Measurements from ENCODE around the gene KCNK15. TPM values are rescaled to one million over a fixed set of nuclear protein-coding genes. Genes with fewer than 3 reads are reported as not detected.
"Not testable (repeated sequence)": the region's sequence is repeated elsewhere in the genome, so short reads cannot be mapped to it uniquely, and the experiment has no call there.

Gene KCNK15
- total RNA-seq, 2 donors from 2014 or later: 0.09 to 0.37 TPM

DNA sequence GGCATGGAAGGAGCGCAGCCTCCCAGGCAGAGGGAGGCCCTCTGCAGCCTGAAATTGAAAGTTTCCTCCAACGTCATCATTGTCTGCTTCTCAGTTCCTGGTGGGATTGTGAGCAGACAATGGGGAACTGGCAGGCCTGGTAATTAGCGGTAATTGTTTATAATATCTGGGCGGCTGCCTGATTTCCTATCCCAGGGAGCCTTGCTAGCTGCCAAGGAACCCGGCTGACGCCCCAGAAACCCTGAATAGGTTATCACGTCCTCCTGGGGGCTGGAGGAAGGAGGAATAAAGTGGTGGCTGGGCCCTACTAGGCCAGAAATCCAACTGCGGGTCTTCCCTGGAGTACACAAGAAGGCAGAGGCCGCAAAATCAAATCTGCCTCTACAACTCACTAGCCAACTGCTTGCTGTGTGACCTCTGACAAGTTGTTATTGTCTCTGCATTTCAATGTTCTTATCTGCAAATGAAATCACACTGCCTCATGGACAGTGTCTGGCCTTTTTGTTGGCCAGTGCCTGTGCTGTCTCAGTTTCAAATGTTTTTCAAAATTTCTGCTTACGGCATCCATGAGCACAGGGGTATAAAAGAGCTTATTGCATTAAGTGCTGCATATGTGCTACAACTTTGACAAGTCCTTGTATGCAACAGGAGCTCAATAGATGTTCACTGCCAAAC is 16.9 kb downstream of the KCNK15 start:
- Mint-ChIP-seq H3K36me3 (no peaks in the 10 kb centered on the region), H3K27ac (no peak overlapping the region), H3K9me3 (no peaks in the 10 kb centered on the region)
- ATAC-seq (no peak), DNase-seq (ENCODE audit: low spot score in 2 of 2) (no peak)

DNA sequence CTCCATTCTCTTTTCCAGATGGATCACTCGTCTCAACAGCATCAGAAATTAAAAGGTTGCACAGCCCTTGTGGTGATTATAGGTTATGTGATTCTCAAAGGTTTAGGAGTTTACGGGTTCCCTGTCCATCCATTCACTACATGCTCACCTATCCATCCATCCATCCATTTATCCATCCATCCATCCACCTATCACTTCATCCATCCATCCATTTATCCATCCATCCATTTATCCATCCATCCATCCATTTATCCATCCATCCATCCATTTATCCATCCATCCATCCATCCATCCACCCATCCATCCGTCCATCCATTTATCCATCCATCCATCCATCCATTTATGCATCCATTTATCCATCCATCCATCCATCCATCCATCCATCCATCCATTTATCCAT is 18.1 kb downstream of the KCNK15 start:
- H3K36me3 Mint-ChIP-seq; DNase-seq (ENCODE audit: low spot score in 2 of 2); H3K27ac Mint-ChIP-seq; H3K9me3 Mint-ChIP-seq; ATAC-seq: not testable (repeated sequence)

DNA sequence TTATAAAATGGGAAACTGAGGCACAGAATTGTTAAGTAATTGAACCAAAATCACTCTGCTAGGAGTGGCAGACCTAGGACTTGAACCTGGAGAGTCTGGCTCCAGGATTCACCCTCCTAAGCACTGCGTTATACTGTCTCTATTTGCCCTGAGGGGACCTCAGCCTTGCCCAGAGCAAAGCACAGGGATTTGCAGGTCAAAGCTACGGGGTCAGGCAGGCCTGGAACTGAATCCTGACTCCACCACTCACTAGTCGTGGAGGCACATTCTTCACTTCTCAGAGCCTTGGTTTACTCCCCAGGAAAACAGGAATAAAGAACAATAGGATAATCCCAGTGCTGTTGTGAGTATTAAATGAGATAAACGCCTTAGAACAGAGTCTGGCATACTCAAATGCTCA is 19.4 kb downstream of the KCNK15 start:
- no peak overlapping the region for H3K27ac Mint-ChIP-seq
- DNase-seq (ENCODE audit: low spot score in 2 of 2) (no peak), ATAC-seq (no peak)
- no peaks in the 10 kb centered on the region for H3K36me3 Mint-ChIP-seq
- no peaks in the 10 kb centered on the region for H3K9me3 Mint-ChIP-seq

DNA sequence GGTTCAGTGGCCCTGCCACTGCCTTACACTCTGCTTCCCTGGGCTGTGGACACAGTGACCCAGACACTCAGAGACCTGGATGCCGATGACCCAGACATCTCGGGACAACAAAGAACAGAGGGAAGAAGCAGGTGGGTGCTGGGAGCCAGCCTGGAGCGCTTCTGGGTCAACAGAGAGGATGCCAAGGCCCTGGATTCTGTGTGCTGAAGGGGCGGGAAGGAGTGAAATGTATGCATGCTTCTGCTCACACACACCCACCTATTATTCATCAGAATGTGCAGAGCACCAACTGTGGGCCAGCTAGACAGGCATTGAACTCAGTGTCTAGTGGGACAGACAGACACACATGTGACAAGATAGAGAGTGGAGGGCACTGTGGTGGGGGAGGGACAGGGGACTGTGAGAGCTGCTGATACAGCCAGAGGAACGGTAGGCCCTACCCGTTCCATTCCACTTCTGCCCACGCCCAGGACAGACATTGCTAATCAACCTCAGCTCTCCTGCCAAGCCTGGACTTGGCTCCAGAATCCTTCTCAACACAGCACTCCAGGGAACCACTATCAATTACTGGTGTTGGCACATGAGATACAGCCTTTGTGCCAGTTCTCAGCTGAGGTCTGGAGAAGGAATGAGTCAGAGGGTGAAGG is 20.2 kb downstream of the KCNK15 start:
- Mint-ChIP-seq H3K9me3 (no peaks in the 10 kb centered on the region), H3K27ac (peak overlapping the region in 1 of 2 donors; percentile 15), H3K36me3 (no peaks in the 10 kb centered on the region)
- ATAC-seq (no peak), DNase-seq (ENCODE audit: low spot score in 2 of 2) (no peak)

DNA sequence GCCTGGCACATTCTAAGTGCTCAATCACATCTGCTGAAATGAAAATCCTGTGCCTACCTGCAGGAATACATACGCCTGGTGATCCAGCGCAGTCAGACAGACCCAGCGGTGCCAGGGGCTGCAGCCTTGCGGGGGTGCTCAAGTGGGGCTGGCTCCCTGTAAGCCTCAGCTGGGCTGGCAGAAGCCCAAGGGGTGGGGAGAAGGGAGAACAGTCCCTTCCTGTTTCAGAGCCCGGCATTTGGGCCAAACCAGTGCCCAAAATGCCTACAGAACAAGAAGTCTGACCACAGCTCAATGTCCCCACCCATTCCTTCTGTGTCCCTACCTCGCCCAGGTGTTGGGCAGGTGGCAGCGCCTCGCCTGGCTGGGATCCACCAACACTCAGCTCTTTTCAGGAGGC is 22.6 kb downstream of the KCNK15 start:
- no peak for ATAC-seq
- H3K9me3 Mint-ChIP-seq: no peaks in the 10 kb centered on the region
- no peaks in the 10 kb centered on the region for H3K36me3 Mint-ChIP-seq
- no peak for DNase-seq (ENCODE audit: low spot score in 2 of 2)
- no peak overlapping the region for H3K27ac Mint-ChIP-seq

DNA sequence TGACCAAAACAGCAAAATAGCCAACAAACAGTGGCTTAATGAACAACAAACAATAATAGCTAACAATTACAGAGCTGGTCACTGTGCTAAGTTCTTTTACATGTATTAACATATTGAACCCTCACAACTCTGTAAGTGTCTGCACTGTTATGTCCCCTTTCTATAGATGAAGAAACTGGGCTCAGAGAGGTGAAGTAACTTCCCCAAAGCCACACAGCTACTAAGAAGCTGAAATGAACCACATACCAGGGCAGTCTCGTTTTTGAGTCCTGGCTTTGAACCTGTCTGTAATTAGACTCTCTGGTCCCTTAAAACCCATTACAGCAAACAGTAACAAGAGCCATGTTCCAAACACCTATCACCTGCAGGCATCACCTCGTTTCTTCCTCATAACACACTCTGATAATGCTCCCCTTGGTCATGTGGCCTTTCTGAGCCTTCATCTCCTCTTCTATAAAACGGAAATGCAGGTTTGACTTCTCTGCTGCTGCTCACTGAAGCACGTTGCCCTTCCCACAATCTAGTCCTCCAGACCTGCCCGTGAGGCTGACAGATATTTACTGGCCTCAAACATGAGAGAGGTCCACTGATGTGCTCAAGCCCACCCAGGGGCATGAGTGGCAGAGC is 23.3 kb downstream of the KCNK15 start:
- Mint-ChIP-seq H3K36me3 (no peaks in the 10 kb centered on the region), H3K27ac (no peak overlapping the region), H3K9me3 (no peaks in the 10 kb centered on the region)
- ATAC-seq (no peak), DNase-seq (ENCODE audit: low spot score in 2 of 2) (no peak)

DNA sequence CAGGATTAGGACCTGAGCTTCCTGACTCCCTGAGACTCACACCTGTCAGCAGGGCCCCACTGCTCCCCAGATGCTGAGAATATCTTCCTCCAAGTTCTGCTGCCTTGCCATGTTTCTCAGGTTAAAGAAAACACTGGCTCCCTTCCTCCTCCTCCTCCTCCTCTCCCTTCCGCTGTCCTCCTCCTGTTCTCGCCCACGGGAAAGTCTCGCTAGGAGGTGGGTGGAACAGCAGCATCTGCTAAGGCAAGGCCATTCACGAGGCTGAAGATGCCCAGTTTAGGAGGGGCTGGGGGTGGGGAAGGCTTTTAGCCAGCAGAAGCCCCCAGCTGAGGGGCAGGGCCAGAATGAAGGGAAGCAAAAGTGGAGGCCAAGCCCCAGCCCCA is 23.8 kb downstream of the KCNK15 start:
- ATAC-seq: no peak
- Mint-ChIP-seq H3K27ac (no peak overlapping the region), H3K36me3 (no peaks in the 10 kb centered on the region)

DNA sequence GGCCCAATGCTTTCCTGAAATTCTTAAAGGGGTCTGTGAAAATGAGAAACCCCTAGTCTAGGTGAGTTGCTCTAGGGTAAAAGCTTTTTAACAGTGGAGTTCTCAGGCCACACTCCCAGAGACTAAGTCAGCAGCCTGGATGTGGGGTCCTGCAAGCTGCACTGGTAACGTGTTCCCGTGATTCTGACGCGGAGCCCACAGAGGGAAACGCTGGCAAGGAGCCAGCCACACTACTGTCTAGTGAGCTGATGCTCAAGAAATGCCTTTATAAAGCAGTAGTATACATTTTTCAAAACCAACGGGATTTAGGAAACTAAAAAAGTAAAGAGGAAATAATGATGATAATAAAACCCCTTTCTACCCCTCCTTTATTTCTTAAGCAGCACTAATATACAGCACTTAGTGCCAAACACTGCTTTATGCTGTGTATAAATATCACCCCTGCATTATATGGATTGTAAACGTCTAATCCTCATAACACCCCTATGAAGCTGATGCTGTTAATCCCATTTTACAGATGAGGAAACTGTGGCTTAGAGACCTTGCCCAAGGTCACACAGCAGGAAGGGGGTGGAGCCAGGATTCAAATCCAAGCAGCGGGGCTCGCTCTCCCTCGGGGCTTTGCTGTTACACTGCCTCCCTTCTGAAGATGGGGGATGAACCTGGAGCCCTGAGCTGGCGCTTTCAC is 25.0 kb downstream of the KCNK15 start:
- Mint-ChIP-seq H3K9me3 (no peaks in the 10 kb centered on the region), H3K27ac (no peak overlapping the region), H3K36me3 (no peaks in the 10 kb centered on the region)
- ATAC-seq (no peak), DNase-seq (ENCODE audit: low spot score in 2 of 2) (no peak)

More for the DNA sequence above, 23.8 kb downstream of the KCNK15 start:
- no peaks in the 10 kb centered on the region for H3K9me3 Mint-ChIP-seq
- no peak for DNase-seq (ENCODE audit: low spot score in 2 of 2)

DNA sequence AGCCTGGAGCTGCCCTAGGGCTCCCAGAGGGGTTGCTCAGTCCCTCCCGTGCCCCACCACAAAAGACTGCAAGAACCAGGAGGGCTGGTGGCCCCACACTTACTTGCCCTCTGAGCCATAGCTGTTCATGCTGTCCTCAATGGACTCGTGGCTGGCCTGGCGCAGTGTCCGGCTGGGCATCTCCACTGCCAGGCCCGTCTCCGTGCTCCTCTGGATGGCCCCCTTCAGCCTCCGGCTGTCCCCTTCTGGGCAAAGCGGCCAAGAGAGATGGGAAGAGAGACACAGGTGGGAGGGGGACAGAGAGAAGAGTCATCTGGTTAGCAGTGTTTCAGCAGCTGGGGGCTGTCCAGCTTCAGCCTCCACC is 25.5 kb downstream of the KCNK15 start:
- ATAC-seq (no peak), DNase-seq (ENCODE audit: low spot score in 2 of 2) (no peak)
- Mint-ChIP-seq H3K9me3 (no peaks in the 10 kb centered on the region), H3K36me3 (no peaks in the 10 kb centered on the region), H3K27ac (no peak overlapping the region)

DNA sequence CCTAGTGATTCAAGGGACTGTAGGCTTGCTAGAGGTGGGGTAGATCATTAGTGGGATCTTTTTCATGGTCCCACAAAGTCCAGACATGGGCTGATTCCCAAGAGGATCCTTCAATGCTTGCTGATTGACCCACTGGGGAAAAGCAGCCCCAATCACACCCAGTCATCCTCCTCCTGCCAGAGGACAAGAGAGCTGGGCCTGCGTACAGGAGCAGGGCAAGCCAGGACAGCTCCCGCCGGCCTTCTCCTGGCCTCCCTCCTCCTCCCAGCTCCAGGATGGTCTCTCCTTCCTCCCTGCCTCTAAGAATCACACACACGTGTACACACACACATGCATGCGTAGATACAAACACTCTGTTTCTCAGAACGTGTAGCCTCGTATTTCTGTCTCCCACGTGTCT is 27.0 kb downstream of the KCNK15 start:
- ATAC-seq: no peak
- no peaks in the 10 kb centered on the region for H3K36me3 Mint-ChIP-seq
- no peak for DNase-seq (ENCODE audit: low spot score in 2 of 2)
- no peak overlapping the region for H3K27ac Mint-ChIP-seq
- H3K9me3 Mint-ChIP-seq: no peaks in the 10 kb centered on the region

DNA sequence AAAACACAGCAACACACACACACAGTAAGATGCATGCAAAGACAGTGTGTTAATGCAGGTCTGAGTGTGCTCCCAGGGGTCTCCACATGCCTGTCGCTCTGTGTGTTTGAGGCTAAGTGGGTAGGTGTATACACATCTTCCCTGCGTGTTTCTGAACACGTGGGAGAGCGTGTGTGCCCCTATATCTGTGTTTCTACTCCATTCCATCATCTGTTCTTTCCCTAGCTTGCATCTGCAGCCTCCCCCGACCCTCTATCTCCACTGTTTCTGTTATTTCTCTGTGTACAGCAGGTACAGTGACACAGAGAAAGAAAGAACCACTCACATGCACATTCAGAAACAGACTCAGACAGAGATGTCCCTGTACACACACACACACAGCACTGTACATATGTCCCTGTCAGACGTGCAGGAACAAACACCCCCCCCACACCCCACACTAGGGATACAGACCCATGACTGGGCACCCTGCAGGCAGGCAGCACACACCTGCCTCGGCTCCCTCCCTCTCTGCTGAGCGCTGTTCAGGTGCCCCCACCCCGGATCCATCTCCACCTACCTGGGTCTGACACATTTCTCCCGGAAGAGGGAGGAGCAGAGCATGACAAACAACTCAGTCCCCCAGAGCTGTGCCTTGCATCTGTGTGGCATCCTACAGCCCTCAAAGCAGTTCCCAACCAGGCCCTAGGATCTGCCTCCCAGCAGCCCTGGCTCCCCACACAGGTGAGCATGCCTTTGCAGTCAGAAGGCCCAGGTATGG is 27.6 kb downstream of the KCNK15 start:
- no peaks in the 10 kb centered on the region for H3K9me3 Mint-ChIP-seq
- DNase-seq (ENCODE audit: low spot score in 2 of 2) (no peak), ATAC-seq (no peak)
- H3K27ac Mint-ChIP-seq: no peak overlapping the region
- H3K36me3 Mint-ChIP-seq: no peaks in the 10 kb centered on the region

DNA sequence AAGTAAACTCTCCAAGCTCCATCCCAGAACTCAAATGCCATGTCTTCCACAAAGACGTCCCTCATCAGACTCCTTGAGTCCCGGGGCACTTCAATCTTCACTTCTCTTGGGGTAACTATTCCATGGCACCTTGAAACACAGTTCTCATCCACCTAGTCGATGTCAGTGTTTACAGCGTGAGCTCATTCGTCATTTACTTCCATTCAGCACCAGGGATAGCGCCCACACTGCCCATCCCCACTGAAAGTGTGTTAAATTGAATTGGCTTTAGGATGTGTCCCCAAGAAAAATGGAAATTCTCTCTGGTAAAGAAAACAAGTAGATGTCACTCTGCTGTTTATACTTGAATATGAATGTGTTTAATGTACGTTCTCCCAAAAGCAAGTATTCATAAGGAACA is 31.3 kb downstream of the KCNK15 start:
- DNase-seq (ENCODE audit: low spot score in 2 of 2) (no peak), ATAC-seq (no peak)
- H3K36me3 Mint-ChIP-seq: no peaks in the 10 kb centered on the region
- H3K27ac Mint-ChIP-seq: no peak overlapping the region
- H3K9me3 Mint-ChIP-seq: peaks cover 3 to 4% of the 10 kb centered on the region in 2 donors

DNA sequence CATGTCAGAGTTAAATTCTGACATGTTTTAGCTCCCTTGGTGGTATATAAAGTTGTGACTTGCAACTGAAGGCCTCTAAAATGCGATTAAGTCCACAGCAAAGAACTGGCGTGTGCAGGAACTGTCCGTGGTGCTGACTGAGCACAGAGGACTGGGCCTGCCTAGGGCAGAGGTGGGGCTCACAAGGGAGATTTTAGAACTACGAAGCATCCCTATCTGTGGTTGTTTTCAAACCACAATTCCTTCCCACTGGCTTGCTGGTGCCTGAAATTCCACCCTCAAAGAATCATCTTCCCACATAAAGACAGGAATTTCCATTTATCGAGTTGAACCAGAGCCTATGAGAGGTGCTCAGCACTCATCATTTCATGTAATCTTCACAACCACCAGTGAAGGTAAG is 34.6 kb downstream of the KCNK15 start:
- Mint-ChIP-seq H3K36me3 (no peaks in the 10 kb centered on the region), H3K9me3 (peaks cover 3 to 4% of the 10 kb centered on the region in 2 donors), H3K27ac (no peak overlapping the region)
- DNase-seq (ENCODE audit: low spot score in 2 of 2) (peak in 1 of 2 donors; percentile 53), ATAC-seq (no peak)

DNA sequence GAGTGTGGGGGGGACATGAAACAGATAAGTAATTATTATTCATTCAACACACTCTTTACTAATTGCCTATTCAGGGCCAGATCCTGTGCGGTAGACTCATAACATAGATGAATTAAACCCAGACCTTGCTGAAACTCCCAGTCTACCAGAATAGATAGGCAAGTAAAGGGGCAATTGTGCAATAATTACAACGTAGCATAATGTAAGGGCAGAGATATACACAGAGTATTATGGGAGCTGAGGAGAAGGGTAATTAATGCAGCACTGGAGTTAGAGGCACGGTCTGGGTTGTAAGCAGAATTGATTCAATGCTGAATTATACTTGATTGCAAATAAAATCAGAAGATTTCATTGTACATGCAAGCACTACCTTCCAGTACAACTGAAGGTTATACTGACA is 35.5 kb downstream of the KCNK15 start:
- peaks cover 3 to 4% of the 10 kb centered on the region in 2 donors for H3K9me3 Mint-ChIP-seq
- ATAC-seq (no peak), DNase-seq (ENCODE audit: low spot score in 2 of 2) (no peak)
- no peaks in the 10 kb centered on the region for H3K36me3 Mint-ChIP-seq
- H3K27ac Mint-ChIP-seq: no peak overlapping the region

DNA sequence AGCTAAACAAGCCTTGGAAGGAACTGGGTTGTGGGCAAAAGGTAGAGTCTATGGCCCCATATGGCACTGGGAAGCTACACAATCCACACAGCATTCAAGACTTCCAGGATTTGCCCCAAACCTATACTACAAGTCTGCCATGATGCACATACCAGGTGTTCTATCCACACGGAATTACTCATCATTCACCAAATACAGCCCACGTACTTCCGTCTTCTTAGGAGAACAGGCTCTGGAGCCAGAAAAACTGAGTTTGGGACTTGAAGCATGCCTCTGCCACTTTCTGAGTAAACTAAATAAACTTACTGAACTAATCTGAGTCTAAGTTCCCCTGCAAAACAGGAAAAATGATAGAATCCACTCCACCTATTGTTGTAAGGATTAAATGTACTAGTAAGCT is 36.1 kb downstream of the KCNK15 start:
- no peak for ATAC-seq
- Mint-ChIP-seq H3K9me3 (peaks cover 3 to 4% of the 10 kb centered on the region in 2 donors), H3K36me3 (no peaks in the 10 kb centered on the region), H3K27ac (no peak overlapping the region)
- no peak for DNase-seq (ENCODE audit: low spot score in 2 of 2)

DNA sequence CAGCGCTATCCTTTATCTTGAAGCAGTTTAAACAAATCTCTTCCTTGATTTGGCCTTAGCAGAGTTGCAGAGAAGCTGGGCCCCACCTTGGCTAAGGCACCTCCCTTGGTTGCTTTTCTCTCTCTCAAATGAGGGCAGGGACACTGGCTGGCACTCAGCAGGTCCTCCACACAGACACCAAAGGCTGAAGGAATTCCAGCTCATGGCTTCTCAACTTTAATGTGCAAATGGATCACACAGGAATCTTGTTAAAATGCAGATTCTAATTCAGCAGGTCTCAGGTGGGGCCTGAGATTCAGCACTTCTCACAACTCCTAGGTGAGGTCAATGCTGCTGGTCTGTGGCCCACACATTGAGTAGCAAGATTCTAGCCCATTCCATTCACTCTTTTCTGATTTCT is 39.0 kb downstream of the KCNK15 start:
- H3K36me3 Mint-ChIP-seq: no peaks in the 10 kb centered on the region
- peak overlapping the region in 1 of 2 donors; percentile 83 for H3K27ac Mint-ChIP-seq
- ATAC-seq: no peak

DNA sequence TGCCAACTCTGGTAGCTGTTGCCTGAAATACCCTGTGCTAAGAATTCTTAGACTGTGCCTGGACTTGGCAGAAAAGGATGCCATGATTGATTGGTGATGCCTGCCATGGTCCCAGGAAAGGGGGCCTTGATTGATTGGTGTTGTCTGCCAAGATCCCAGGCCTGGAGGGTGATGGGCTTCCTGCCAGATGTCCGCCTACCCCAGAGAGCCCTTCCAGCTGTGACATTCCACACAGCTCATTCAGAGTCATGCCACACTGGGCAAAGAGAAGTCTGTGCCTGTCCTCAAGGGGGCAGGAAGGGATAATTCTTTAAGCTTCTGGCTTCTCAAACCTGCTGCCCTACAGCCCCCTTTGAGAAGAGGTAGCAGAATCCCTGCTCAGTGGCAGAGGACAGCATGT is 40.1 kb downstream of the KCNK15 start:
- DNase-seq (ENCODE audit: low spot score in 2 of 2) (no peak), ATAC-seq (no peak)
- Mint-ChIP-seq H3K9me3 (peaks cover 0 to 4% of the 10 kb centered on the region in 2 donors), H3K27ac (no peak overlapping the region), H3K36me3 (no peaks in the 10 kb centered on the region)

More for the DNA sequence above, 39.0 kb downstream of the KCNK15 start:
- H3K9me3 Mint-ChIP-seq: peaks cover 3 to 4% of the 10 kb centered on the region in 2 donors
- no peak for DNase-seq (ENCODE audit: low spot score in 2 of 2)

Measured in activated naive CD4-positive, alpha-beta T cell treated with anti-CD3 and anti-CD28 coated beads, Interleukin-2, amount 50 U/mL, for 72 hours (primary cell).